NK-92 (cell line): ENCODE measurements around the gene NFS1.
"Not testable (repeated sequence)": the region's sequence is repeated elsewhere in the genome, so short reads cannot be mapped to it uniquely, and the experiment has no call there.

Experiments used
- DNase-seq: peaks from one replicate; lab custom pipeline; 2025; ENCODE audit not compliant: unreplicated experiment; lab: John Stamatoyannopoulos, UW

The NFS1 gene

GRCh38 chr20:35710039-35710438 lies 10.9 kb upstream of the NFS1 start:
- DNase-seq, result no peak

- no peak for DNase-seq
Observed at GRCh38 chr20:35709259-35709658, 10.1 kb upstream of the NFS1 start.

- no peak for DNase-seq
Observed at GRCh38 chr20:35708502-35708901, 9.3 kb upstream of the NFS1 start.

GRCh38 chr20:35706591-35707529 lies 7.7 kb upstream of the NFS1 start:
- DNase-seq, result not testable (repeated sequence)

GRCh38 chr20:35705894-35706293 lies 6.7 kb upstream of the NFS1 start:
- DNase-seq, result not testable (repeated sequence)

- DNase-seq, result no peak
Observed at GRCh38 chr20:35704514-35705261, 5.5 kb upstream of the NFS1 start.

GRCh38 chr20:35702824-35703695 lies 3.9 kb upstream of the NFS1 start:
- no peak for DNase-seq

GRCh38 chr20:35702051-35702823 lies 3.1 kb upstream of the NFS1 start:
- no peak for DNase-seq

GRCh38 chr20:35700625-35701148 lies 1.5 kb upstream of the NFS1 start:
- DNase-seq, result no peak

- no peak for DNase-seq
Observed at GRCh38 chr20:35699957-35700624, 939 bp upstream of the NFS1 start.

- no peak for DNase-seq
Observed at GRCh38 chr20:35698298-35699126, 640 bp downstream of the NFS1 start.

- DNase-seq, result no peak
Observed at GRCh38 chr20:35697696-35698297, 1.4 kb downstream of the NFS1 start.

- DNase-seq, result no peak
Observed at GRCh38 chr20:35695978-35696377, 3.2 kb downstream of the NFS1 start.

GRCh38 chr20:35695245-35695749 lies 3.9 kb downstream of the NFS1 start:
- DNase-seq, result no peak

- no peak for DNase-seq
Observed at GRCh38 chr20:35690265-35690664, 8.9 kb downstream of the NFS1 start.

- not testable (repeated sequence) for DNase-seq
Observed at GRCh38 chr20:35686872-35687271, 12.3 kb downstream of the NFS1 start.

- DNase-seq, result not testable (repeated sequence)
Observed at GRCh38 chr20:35685368-35685767, 13.8 kb downstream of the NFS1 start.

GRCh38 chr20:35681960-35682359 lies 17.2 kb downstream of the NFS1 start:
- DNase-seq, result no peak
